Karpas-422 (cell line): ENCODE data around the gene NIPBL. TPM values are rescaled to one million over a fixed set of nuclear protein-coding genes. Genes with fewer than 3 reads are reported as not detected.

Experiments
- DNase-seq: peaks from one replicate; pipeline ENCODE4 v3.0.0-alpha.2; 2015
- H2AFZ ChIP-seq: fragments of 200-600 bp; sonication (generic); 2 replicates; pipeline ENCODE4 v1.6.1; 2014; ENCODE audit warnings: antibody characterized with exemption, low read length, mixed read lengths
- H3K27ac ChIP-seq: fragments of 200-600 bp; sonication (generic); 2 replicates; pipeline ENCODE4 v1.5.1; 2014; ENCODE audit warnings: mild to moderate bottlenecking, low read length, moderate library complexity
- H3K27me3 ChIP-seq: fragments of 200-600 bp; sonication (generic); 2 replicates; pipeline ENCODE4 v1.6.1; 2014; ENCODE audit warnings: low read length, mixed read lengths
- H3K36me3 ChIP-seq: fragments of 200-600 bp; sonication (generic); 2 replicates; pipeline ENCODE4 v1.6.1; 2014; ENCODE audit warnings: low read length, mixed read lengths; ENCODE audit not compliant: insufficient read depth
- H3K4me1 ChIP-seq: fragments of 200-600 bp; sonication (generic); 2 replicates; pipeline ENCODE4 v1.6.1; 2014; ENCODE audit warnings: mild to moderate bottlenecking, low read length, mixed read lengths
- H3K4me2 ChIP-seq: fragments of 200-600 bp; sonication (generic); 2 replicates; pipeline ENCODE4 v1.6.1; 2014; ENCODE audit warnings: low read length, low read depth, mild to moderate bottlenecking; ENCODE audit not compliant: poor library complexity, severe bottlenecking
- H3K4me3 ChIP-seq: fragments of 200-600 bp; sonication (generic); 2 replicates; pipeline ENCODE4 v1.5.1; 2014; ENCODE audit warnings: mild to moderate bottlenecking, antibody characterized with exemption, low read length, mixed read lengths
- H3K79me2 ChIP-seq: fragments of 200-600 bp; sonication (generic); 2 replicates; pipeline ENCODE4 v1.6.1; 2014; ENCODE audit warnings: mild to moderate bottlenecking, low read length, mixed read lengths
- H3K9ac ChIP-seq: fragments of 200-600 bp; sonication (generic); 2 replicates; pipeline ENCODE4 v1.6.0; 2014; ENCODE audit warnings: low read length
- H3K9me2 ChIP-seq: fragments of 200-600 bp; sonication (generic), shearing (Covaris generic); replicated peaks from 2 replicates; pipeline ENCODE4 v1.6.0; 2014; ENCODE audit warnings: mild to moderate bottlenecking, low read length, moderate library complexity; ENCODE audit not compliant: insufficient read depth
- H3K9me3 ChIP-seq: fragments of 300-700, 200-600 bp; sonication (generic); 2 replicates; pipeline ENCODE4 v1.6.1; 2014; ENCODE audit warnings: low read length, mixed read lengths
- H4K20me1 ChIP-seq: fragments of 200-600 bp; sonication (generic); 2 replicates; pipeline ENCODE4 v1.6.1; 2014; ENCODE audit warnings: mild to moderate bottlenecking, antibody characterized with exemption, low read length, low read depth; ENCODE audit not compliant: insufficient read depth
- total RNA-seq: library from RNA; depleted of rRNA; stranded (reverse); fragments of >200 nt; shearing (Covaris generic); gene quantifications from 2 replicates; pipeline ENCODE4 v1.2.3, GENCODE V29; 2014; ENCODE audit warnings: low replicate concordance

NIPBL gene
- total RNA-seq, 1 experiment from 2014 or later: 65.9 TPM

DNA sequence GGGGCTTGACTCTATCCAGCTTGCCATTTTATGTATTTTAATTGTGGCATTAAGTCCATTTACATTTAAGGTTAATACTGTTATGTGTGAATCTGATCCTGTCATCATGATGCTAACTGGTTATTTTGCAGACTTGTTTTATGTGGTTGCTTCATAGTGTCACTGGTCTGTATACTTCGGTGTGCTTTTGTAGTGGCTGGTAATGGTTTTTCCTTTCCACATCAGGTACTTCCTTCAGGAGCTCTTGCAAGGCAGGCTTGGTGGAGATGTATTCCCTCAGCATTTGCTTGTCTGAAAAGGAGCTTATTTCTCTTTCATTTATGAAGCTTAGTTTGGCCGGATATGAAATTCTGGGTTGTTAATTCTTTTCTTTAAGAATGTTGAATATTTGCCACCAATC, 226.7 kb downstream of the NIPBL start:
- H3K9ac ChIP-seq: no peak overlapping the region
- no peaks in the 10 kb centered on the region for H3K9me2 ChIP-seq
- no peak overlapping the region for H3K4me3 ChIP-seq
- no peak overlapping the region for H3K27ac ChIP-seq
- no peaks in the 10 kb centered on the region for H3K79me2 ChIP-seq
- no peaks in the 10 kb centered on the region for H3K36me3 ChIP-seq
- H3K27me3 ChIP-seq: no peaks in the 10 kb centered on the region
- H4K20me1 ChIP-seq: no peaks in the 10 kb centered on the region
- DNase-seq: no peak
- H3K9me3 ChIP-seq: no peaks in the 10 kb centered on the region
- H2AFZ ChIP-seq: no peak overlapping the region
- no peak overlapping the region for H3K4me2 ChIP-seq
- no peaks in the 10 kb centered on the region for H3K4me1 ChIP-seq

DNA sequence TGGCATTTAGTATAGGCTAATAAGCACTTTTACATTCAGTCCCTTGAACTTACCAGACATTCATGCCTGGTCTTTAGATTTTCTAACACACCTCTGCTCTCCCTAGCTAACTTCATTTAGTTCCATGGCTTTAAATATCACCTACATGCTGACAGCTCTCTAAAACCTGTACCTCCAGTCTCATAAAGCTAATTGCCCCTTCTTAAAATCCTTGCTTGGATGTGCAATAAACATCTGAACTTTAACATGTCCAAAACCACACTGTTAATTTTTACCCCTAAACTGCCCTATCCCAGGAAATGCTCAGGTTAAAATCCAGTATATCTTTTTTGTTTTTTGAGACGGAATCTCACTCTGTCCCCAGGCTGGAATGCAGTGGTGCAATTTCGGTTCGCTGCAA, 232.8 kb downstream of the NIPBL start:
- no peaks in the 10 kb centered on the region for H3K9me2 ChIP-seq
- no peak for DNase-seq
- H3K27ac ChIP-seq: no peak overlapping the region
- no peak overlapping the region for H3K9ac ChIP-seq
- no peaks in the 10 kb centered on the region for H3K4me1 ChIP-seq
- H3K79me2 ChIP-seq: no peaks in the 10 kb centered on the region
- no peaks in the 10 kb centered on the region for H3K36me3 ChIP-seq
- H3K9me3 ChIP-seq: no peaks in the 10 kb centered on the region
- H4K20me1 ChIP-seq: no peaks in the 10 kb centered on the region
- no peak overlapping the region for H3K4me3 ChIP-seq
- no peak overlapping the region for H3K4me2 ChIP-seq
- H2AFZ ChIP-seq: no peak overlapping the region
- no peaks in the 10 kb centered on the region for H3K27me3 ChIP-seq

DNA sequence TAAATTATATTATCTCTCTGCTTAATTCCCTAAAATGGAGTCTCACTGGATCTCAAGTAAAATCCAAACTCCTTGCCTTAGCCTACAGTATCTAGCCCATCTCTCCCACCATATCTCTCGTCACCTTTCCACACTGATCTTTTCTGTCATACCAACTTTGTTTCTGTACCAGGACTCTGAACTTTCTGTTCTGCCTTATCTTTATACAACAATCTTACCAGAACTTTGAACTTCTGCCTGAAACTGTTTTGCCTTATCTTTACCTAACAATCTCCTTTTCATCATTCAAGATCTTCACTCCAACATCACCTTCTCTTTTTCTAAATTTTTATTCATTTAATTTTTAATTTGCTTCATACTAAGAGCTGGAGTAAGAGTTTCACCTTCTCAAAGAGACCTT, 233.6 kb downstream of the NIPBL start:
- H4K20me1 ChIP-seq: no peaks in the 10 kb centered on the region
- H3K4me1 ChIP-seq: no peaks in the 10 kb centered on the region
- no peak overlapping the region for H3K4me2 ChIP-seq
- no peak overlapping the region for H3K4me3 ChIP-seq
- no peak overlapping the region for H2AFZ ChIP-seq
- H3K9me3 ChIP-seq: no peaks in the 10 kb centered on the region
- no peaks in the 10 kb centered on the region for H3K79me2 ChIP-seq
- no peaks in the 10 kb centered on the region for H3K27me3 ChIP-seq
- H3K36me3 ChIP-seq: no peaks in the 10 kb centered on the region
- DNase-seq: no peak
- no peak overlapping the region for H3K9ac ChIP-seq
- no peaks in the 10 kb centered on the region for H3K9me2 ChIP-seq
- no peak overlapping the region for H3K27ac ChIP-seq

DNA sequence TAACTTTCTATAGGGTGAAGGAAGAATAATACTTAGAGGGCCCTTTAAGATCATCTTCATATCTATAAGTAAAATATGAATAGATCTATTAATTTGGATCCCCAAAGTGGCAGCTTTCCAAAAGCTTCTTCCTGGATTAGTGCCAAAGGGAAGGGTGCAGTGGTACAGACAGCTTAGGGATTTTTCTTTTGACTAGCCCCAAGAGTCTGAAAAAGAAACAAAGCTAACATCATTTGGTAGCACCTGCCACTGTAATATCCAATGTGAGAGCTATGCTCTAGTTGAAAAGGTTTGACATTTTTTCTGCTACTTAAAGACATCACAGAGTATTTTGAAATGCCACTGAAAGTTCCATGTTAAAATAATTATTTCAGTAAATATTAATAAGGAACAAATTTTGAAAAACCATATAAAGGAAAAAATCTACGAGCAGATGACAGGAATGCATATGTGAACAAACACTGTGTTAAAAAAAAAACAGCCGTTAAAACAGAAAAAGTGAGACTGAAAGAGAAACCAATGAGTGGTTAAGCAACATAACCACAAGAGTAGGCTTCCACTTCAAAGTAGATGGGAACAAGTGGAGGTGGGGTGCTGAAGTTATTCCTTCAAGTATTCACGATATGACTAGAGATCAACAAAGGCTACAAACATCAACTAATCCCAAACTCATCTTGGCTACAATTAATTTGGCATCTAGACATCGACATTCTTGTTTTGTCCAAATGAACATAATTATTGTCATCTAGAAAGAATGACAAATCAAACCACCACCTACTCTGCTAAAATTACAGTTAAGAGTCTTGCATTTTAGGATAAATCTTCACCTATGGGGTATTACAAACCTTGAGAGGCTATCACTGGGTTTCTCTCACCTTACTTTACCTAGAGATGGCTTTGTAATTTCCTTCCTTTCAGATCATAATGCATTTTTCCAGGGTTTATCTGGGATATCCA, 235.1 kb downstream of the NIPBL start:
- Histone ChIP-seq H3K9ac (no peak overlapping the region), H3K4me1 (no peaks in the 10 kb centered on the region), H3K4me2 (no peak overlapping the region), H3K27me3 (no peaks in the 10 kb centered on the region), H3K9me2 (no peaks in the 10 kb centered on the region), H3K4me3 (no peak overlapping the region), H3K79me2 (no peaks in the 10 kb centered on the region), H4K20me1 (no peaks in the 10 kb centered on the region), H3K36me3 (no peaks in the 10 kb centered on the region), H3K27ac (no peak overlapping the region), H2AFZ (no peak overlapping the region), H3K9me3 (no peaks in the 10 kb centered on the region)
- no peak for DNase-seq

DNA sequence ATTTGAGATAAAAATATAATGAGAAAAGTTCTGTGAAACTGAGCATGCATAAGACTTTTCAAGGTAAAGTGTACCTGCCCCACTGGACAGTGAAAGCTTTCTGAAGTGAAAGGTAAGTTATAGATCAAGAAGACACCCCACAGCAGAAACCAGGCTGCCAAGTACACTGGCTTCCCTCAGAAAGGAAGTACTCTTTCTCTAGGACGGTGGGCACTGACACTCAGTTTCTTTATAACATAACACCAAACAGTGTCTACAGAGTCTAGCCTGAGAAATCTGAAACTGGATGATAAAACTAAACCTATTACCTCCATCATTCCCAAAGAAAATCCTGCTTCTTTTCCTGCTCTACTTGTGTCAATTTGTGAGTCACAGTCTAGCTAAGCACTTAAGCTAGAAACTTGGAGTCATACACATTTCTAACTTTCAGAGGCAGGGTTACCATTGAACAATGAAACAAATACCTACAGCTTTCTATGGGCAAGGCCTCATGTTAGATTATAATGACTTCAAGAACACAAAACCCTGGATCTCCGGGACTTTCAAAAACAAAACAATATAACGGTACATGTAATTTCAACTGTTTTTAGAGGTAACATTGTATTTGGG, 235.9 kb downstream of the NIPBL start:
- Histone ChIP-seq H2AFZ (no peak overlapping the region), H3K4me1 (no peaks in the 10 kb centered on the region), H3K4me3 (no peak overlapping the region), H3K9ac (no peak overlapping the region), H3K9me2 (no peaks in the 10 kb centered on the region), H3K27ac (no peak overlapping the region), H3K27me3 (no peaks in the 10 kb centered on the region), H3K4me2 (no peak overlapping the region), H3K9me3 (no peaks in the 10 kb centered on the region), H3K79me2 (no peaks in the 10 kb centered on the region), H3K36me3 (no peaks in the 10 kb centered on the region), H4K20me1 (no peaks in the 10 kb centered on the region)
- no peak for DNase-seq
